ENCODE measurements around the gene RNASEH1.

DNA sequence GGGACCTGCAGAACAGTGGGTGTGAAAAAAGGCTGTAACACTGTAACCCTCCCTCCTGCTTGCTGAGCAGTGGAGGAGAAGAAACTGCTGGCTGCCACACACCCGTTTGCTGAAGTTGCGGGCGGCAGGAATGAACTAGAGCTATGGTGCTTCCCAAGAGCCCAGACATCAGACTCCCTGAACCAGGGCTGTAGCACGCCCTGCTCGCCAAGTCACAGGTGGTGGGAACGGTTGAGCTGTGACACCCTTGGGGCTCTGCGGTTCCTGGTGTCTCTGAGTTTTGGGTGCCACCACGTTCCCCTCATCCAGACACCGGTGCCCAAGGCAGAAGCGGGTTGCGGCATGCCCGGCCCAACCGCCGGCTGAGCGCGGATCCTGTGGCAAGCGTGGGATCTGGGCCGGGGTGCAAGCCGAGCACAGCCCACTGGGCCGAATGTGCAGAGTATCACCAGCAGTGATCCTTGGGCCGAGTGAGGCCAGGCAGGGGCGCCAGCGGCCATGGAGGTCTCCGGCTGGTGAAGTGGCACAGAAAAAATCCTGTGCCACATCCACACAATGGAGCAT, 23.8 kb downstream of the RNASEH1 start:
- TF ChIP-seq POLR2A (IDR thresholded peaks at IDR 0.05) = no peak
- TF ChIP-seq, protein P1, sequence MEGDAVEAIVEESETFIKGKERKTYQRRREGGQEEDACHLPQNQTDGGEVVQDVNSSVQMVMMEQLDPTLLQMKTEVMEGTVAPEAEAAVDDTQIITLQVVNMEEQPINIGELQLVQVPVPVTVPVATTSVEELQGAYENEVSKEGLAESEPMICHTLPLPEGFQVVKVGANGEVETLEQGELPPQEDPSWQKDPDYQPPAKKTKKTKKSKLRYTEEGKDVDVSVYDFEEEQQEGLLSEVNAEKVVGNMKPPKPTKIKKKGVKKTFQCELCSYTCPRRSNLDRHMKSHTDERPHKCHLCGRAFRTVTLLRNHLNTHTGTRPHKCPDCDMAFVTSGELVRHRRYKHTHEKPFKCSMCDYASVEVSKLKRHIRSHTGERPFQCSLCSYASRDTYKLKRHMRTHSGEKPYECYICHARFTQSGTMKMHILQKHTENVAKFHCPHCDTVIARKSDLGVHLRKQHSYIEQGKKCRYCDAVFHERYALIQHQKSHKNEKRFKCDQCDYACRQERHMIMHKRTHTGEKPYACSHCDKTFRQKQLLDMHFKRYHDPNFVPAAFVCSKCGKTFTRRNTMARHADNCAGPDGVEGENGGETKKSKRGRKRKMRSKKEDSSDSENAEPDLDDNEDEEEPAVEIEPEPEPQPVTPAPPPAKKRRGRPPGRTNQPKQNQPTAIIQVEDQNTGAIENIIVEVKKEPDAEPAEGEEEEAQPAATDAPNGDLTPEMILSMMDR (IDR thresholded peaks at IDR 0.05) = no peak
